ENCODE data around the gene SHB. TPM values are rescaled to one million over a fixed set of nuclear protein-coding genes. Genes with fewer than 3 reads are reported as not detected.
A peak's percentile ranks its signal among the peaks of the same experiment; 100 is the strongest.

Gene SHB
- total and polyA plus RNA-seq, 8 donors = 3.5 to 37.7 (median 8.5) TPM

GRCh38 chr9:37961351-37961750 lies 107.7 kb downstream of the SHB start:
- no peak overlapping the region for H3K4me3 ChIP-seq
- 79 to 85% (median 83%) methylated on average over 3 of the region's 3 CpGs for WGBS, 5 donors
- intact Hi-C loops (cut with DNase I; ENCODE audit: low total_unique reads) = no loop called here
- H3K4me1 ChIP-seq = peaks cover 26 to 38% (median 30%) of the 10 kb centered on the region in 4 donors
- no peak overlapping the region for H3K27ac ChIP-seq
- no peak for TF ChIP-seq POLR2A (IDR thresholded peaks at IDR 0.05)
- H3K36me3 ChIP-seq = no peaks in the 10 kb centered on the region
- no peak for DNase-seq
- no peaks in the 10 kb centered on the region for H3K9me3 ChIP-seq
- no peaks in the 10 kb centered on the region for H3K27me3 ChIP-seq

GRCh38 chr9:37960631-37961030 lies 108.4 kb downstream of the SHB start:
- WGBS, 5 donors = 92 to 100% (median 93%) methylated on average over 3 of the region's 3 CpGs
- intact Hi-C loops (cut with DNase I; ENCODE audit: low total_unique reads) = no loop called here
- no peaks in the 10 kb centered on the region for H3K9me3 ChIP-seq
- no peaks in the 10 kb centered on the region for H3K27me3 ChIP-seq
- H3K36me3 ChIP-seq = peaks cover 0 to 5% (median 4%) of the 10 kb centered on the region in 4 donors
- TF ChIP-seq EP300 (IDR thresholded peaks at IDR 0.05) = no peak
- no peak for TF ChIP-seq POLR2AphosphoS5 (IDR thresholded peaks at IDR 0.05)
- no peak for TF ChIP-seq POLR2A (IDR thresholded peaks at IDR 0.05)
- TF ChIP-seq CTCF (IDR thresholded peaks at IDR 0.05) = no peak
- H3K27ac ChIP-seq = no peak overlapping the region
- peaks cover 25 to 32% (median 26%) of the 10 kb centered on the region in 4 donors for H3K4me1 ChIP-seq
- no peak for DNase-seq
- H3K4me3 ChIP-seq = no peak overlapping the region

- intact Hi-C loops (cut with DNase I; ENCODE audit: low total_unique reads) = no loop called here
- H3K36me3 ChIP-seq = peaks cover 0 to 12% (median 11%) of the 10 kb centered on the region in 4 donors
- H3K27ac ChIP-seq = no peak overlapping the region
- DNase-seq = no peak
- H3K4me1 ChIP-seq = peaks cover 19 to 26% (median 20%) of the 10 kb centered on the region in 4 donors
- no peak overlapping the region for H3K4me3 ChIP-seq
- H3K9me3 ChIP-seq = no peaks in the 10 kb centered on the region
- TF ChIP-seq POLR2A (IDR thresholded peaks at IDR 0.05) = no peak
- no peak for TF ChIP-seq CTCF (IDR thresholded peaks at IDR 0.05)
- no peak for TF ChIP-seq EP300 (IDR thresholded peaks at IDR 0.05)
- no peak for TF ChIP-seq POLR2AphosphoS5 (IDR thresholded peaks at IDR 0.05)
- 60 to 76% (median 69%) methylated on average over 4 of the region's 4 CpGs for whole genome bisulfite sequencing, 5 donors
- no peaks in the 10 kb centered on the region for H3K27me3 ChIP-seq
Measured at GRCh38 chr9:37959976-37960375, 109.1 kb downstream of the SHB start.

- no peak overlapping the region for H3K27ac ChIP-seq
- H3K9me3 ChIP-seq = no peaks in the 10 kb centered on the region
- no peaks in the 10 kb centered on the region for H3K27me3 ChIP-seq
- peaks cover 1 to 21% (median 11%) of the 10 kb centered on the region in 4 donors for H3K4me1 ChIP-seq
- intact Hi-C loops (cut with DNase I; ENCODE audit: low total_unique reads) = no loop called here
- WGBS, 5 donors = 78 to 91% (median 90%) methylated on average over 9 of the region's 9 CpGs
- H3K36me3 ChIP-seq = peaks cover 0 to 27% (median 20%) of the 10 kb centered on the region in 4 donors
- H3K4me3 ChIP-seq = no peak overlapping the region
- DNase-seq = no peak
- TF ChIP-seq EP300 (IDR thresholded peaks at IDR 0.05) = no peak
- no peak for TF ChIP-seq POLR2AphosphoS5 (IDR thresholded peaks at IDR 0.05)
- no peak for TF ChIP-seq POLR2A (IDR thresholded peaks at IDR 0.05)
- TF ChIP-seq CTCF (IDR thresholded peaks at IDR 0.05) = no peak
Measured at GRCh38 chr9:37958154-37958553, 110.9 kb downstream of the SHB start.

GRCh38 chr9:37957664-37957953 lies 111.4 kb downstream of the SHB start:
- peak overlapping the region in 1 of 5 donors; percentile 11 for H3K27ac ChIP-seq
- DNase-seq = no peak
- no peaks in the 10 kb centered on the region for H3K27me3 ChIP-seq
- no peak overlapping the region for H3K4me3 ChIP-seq
- no peak for TF ChIP-seq EP300 (IDR thresholded peaks at IDR 0.05)
- no peak for TF ChIP-seq POLR2AphosphoS5 (IDR thresholded peaks at IDR 0.05)
- no peak for TF ChIP-seq CTCF (IDR thresholded peaks at IDR 0.05)
- no peak for TF ChIP-seq POLR2A (IDR thresholded peaks at IDR 0.05)
- peaks cover 0 to 20% (median 9%) of the 10 kb centered on the region in 4 donors for H3K4me1 ChIP-seq
- H3K36me3 ChIP-seq = peaks cover 0 to 30% (median 23%) of the 10 kb centered on the region in 4 donors
- H3K9me3 ChIP-seq = no peaks in the 10 kb centered on the region
- 81 to 94% (median 90%) methylated on average over 2 of the region's 2 CpGs for WGBS, 5 donors
- intact Hi-C loops (cut with DNase I; ENCODE audit: low total_unique reads) = no loop called here
